ENCODE measurements around the gene LAMB3. TPM values are rescaled to one million over a fixed set of nuclear protein-coding genes. Genes with fewer than 3 reads are reported as not detected.

LAMB3 gene
- total and polyA plus RNA-seq, 7 experiments from 2014 or later: 0.11 to 5.7 (median 0.62) TPM

GRCh38 chr1:209648931-209649776, 3.1 kb downstream of the LAMB3 start:
- Mint-ChIP-seq H3K4me3 (peak overlapping the region in 1 of 10 donors; percentile 19), H3K27ac (peak overlapping the region in 3 of 9 donors; percentile 25 to 68 (median 30)), H3K9me3 (no peaks in the 10 kb centered on the region), H3K4me1 (peaks cover 11 to 66% (median 16%) of the 10 kb centered on the region in 7 donors), H3K27me3 (no peaks in the 10 kb centered on the region), H3K36me3 (peaks cover 0 to 4% (median 0%) of the 10 kb centered on the region in 5 donors)
- ChIA-PET POLR2A (no interaction called here), CTCF (interaction anchor here (1.1 kb wide), 1 partner anchor 79 kb away, joined by 3 read pairs; no protein-coding TSS in a partner anchor)
- intact Hi-C loops (cut with micrococcal nuclease): no loop called here
- no peak overlapping the region for H3K27ac ChIP-seq (ENCODE audit: low read depth, low read length)
- no peaks in the 10 kb centered on the region for H3K36me3 ChIP-seq (ENCODE audit: control insufficient read depth in 2 of 3, insufficient read depth in 3 of 3, low read length in 3 of 3)
- H3K27me3 ChIP-seq (ENCODE audit: control insufficient read depth in 2 of 2, insufficient read depth in 2 of 2, low read length in 2 of 2): no peaks in the 10 kb centered on the region
- no peaks in the 10 kb centered on the region for H3K9me3 ChIP-seq (ENCODE audit: control insufficient read depth in 2 of 3, low read length in 3 of 3)
- ATAC-seq: peak; percentile 74
- DNase-seq: no peak
- H3K4me1 ChIP-seq (ENCODE audit: control insufficient read depth in 2 of 2, insufficient read depth in 2 of 2, low read length in 2 of 2): no peaks in the 10 kb centered on the region
- H3K4me3 ChIP-seq (ENCODE audit: low read length): no peak overlapping the region

GRCh38 chr1:209648346-209648745, 3.9 kb downstream of the LAMB3 start:
- Mint-ChIP-seq H3K4me1 (peaks cover 11 to 58% (median 16%) of the 10 kb centered on the region in 7 donors), H3K27ac (peak overlapping the region in 2 of 9 donors; percentile 25 to 87), H3K9me3 (no peaks in the 10 kb centered on the region), H3K4me3 (no peak overlapping the region), H3K36me3 (peaks cover 0 to 4% (median 0%) of the 10 kb centered on the region in 5 donors), H3K27me3 (no peaks in the 10 kb centered on the region)
- intact Hi-C loops (cut with micrococcal nuclease): no loop called here
- ChIA-PET POLR2A (no interaction called here), CTCF (no interaction called here)
- no peaks in the 10 kb centered on the region for H3K4me1 ChIP-seq (ENCODE audit: control insufficient read depth in 2 of 2, insufficient read depth in 2 of 2, low read length in 2 of 2)
- H3K27me3 ChIP-seq (ENCODE audit: control insufficient read depth in 2 of 2, insufficient read depth in 2 of 2, low read length in 2 of 2): no peaks in the 10 kb centered on the region
- no peak for ATAC-seq
- DNase-seq: no peak
- no peak overlapping the region for H3K27ac ChIP-seq (ENCODE audit: low read depth, low read length)
- H3K4me3 ChIP-seq (ENCODE audit: low read length): no peak overlapping the region
- no peaks in the 10 kb centered on the region for H3K9me3 ChIP-seq (ENCODE audit: control insufficient read depth in 2 of 3, low read length in 3 of 3)
- no peaks in the 10 kb centered on the region for H3K36me3 ChIP-seq (ENCODE audit: control insufficient read depth in 2 of 3, insufficient read depth in 3 of 3, low read length in 3 of 3)

GRCh38 chr1:209647156-209647555, 5.1 kb downstream of the LAMB3 start:
- no peaks in the 10 kb centered on the region for H3K36me3 ChIP-seq (ENCODE audit: control insufficient read depth in 2 of 3, insufficient read depth in 3 of 3, low read length in 3 of 3)
- H3K4me1 ChIP-seq (ENCODE audit: control insufficient read depth in 2 of 2, insufficient read depth in 2 of 2, low read length in 2 of 2): no peaks in the 10 kb centered on the region
- POLR2A ChIA-PET: no interaction called here

GRCh38 chr1:209646558-209646957, 5.7 kb downstream of the LAMB3 start:
- H3K36me3 ChIP-seq (ENCODE audit: control insufficient read depth in 2 of 3, insufficient read depth in 3 of 3, low read length in 3 of 3): no peaks in the 10 kb centered on the region
- H3K9me3 ChIP-seq (ENCODE audit: control insufficient read depth in 2 of 3, low read length in 3 of 3): no peaks in the 10 kb centered on the region
- no peak for DNase-seq
- no peak overlapping the region for H3K27ac ChIP-seq (ENCODE audit: low read depth, low read length)
- H3K9me3 Mint-ChIP-seq: no peaks in the 10 kb centered on the region
- H3K27me3 Mint-ChIP-seq: no peaks in the 10 kb centered on the region
- ATAC-seq: no peak
- H3K4me1 Mint-ChIP-seq: peaks cover 6 to 43% (median 10%) of the 10 kb centered on the region in 7 donors
- H3K27me3 ChIP-seq (ENCODE audit: control insufficient read depth in 2 of 2, insufficient read depth in 2 of 2, low read length in 2 of 2): no peaks in the 10 kb centered on the region
- H3K36me3 Mint-ChIP-seq: peaks cover 0 to 4% (median 0%) of the 10 kb centered on the region in 5 donors
- intact Hi-C loops (cut with micrococcal nuclease): no loop called here
- CTCF ChIA-PET: interaction anchor here (1.2 to 1.3 kb wide), 2 partner anchors 46 to 52 kb away, joined by 3 to 5 read pairs; no protein-coding TSS in a partner anchor
- H3K27ac Mint-ChIP-seq: peak overlapping the region in 1 of 9 donors; percentile 20
- H3K4me3 ChIP-seq (ENCODE audit: low read length): no peak overlapping the region
- POLR2A ChIA-PET: no interaction called here
- H3K4me3 Mint-ChIP-seq: no peak overlapping the region
- no peaks in the 10 kb centered on the region for H3K4me1 ChIP-seq (ENCODE audit: control insufficient read depth in 2 of 2, insufficient read depth in 2 of 2, low read length in 2 of 2)

More at GRCh38 chr1:209647156-209647555, 5.1 kb downstream of the LAMB3 start:
- Histone ChIP-seq H3K4me3 (ENCODE audit: low read length) (no peak overlapping the region), H3K27ac (ENCODE audit: low read depth, low read length) (no peak overlapping the region), H3K27me3 (ENCODE audit: control insufficient read depth in 2 of 2, insufficient read depth in 2 of 2, low read length in 2 of 2) (no peaks in the 10 kb centered on the region), H3K9me3 (ENCODE audit: control insufficient read depth in 2 of 3, low read length in 3 of 3) (no peaks in the 10 kb centered on the region)
- no peak for ATAC-seq
- H3K9me3 Mint-ChIP-seq: no peaks in the 10 kb centered on the region
- DNase-seq: no peak
- peak overlapping the region in 1 of 9 donors; percentile 34 for H3K27ac Mint-ChIP-seq
- intact Hi-C loops (cut with micrococcal nuclease): no loop called here
- H3K27me3 Mint-ChIP-seq: no peaks in the 10 kb centered on the region
- peaks cover 0 to 4% (median 0%) of the 10 kb centered on the region in 5 donors for H3K36me3 Mint-ChIP-seq
- peaks cover 6 to 47% (median 11%) of the 10 kb centered on the region in 7 donors for H3K4me1 Mint-ChIP-seq
- CTCF ChIA-PET: interaction anchor here (1.2 kb wide), 1 partner anchor 45 kb away, joined by 5 read pairs; no protein-coding TSS in a partner anchor
- H3K4me3 Mint-ChIP-seq: no peak overlapping the region

- intact Hi-C loops (cut with micrococcal nuclease): no loop called here
- no peak for DNase-seq
Measured at GRCh38 chr1:209645574-209646452, 6.4 kb downstream of the LAMB3 start.

GRCh38 chr1:209643285-209644020, 8.8 kb downstream of the LAMB3 start:
- no peaks in the 10 kb centered on the region for H3K4me1 ChIP-seq (ENCODE audit: control insufficient read depth in 2 of 2, insufficient read depth in 2 of 2, low read length in 2 of 2)
- ATAC-seq: no peak
- no peaks in the 10 kb centered on the region for H3K9me3 ChIP-seq (ENCODE audit: control insufficient read depth in 2 of 3, low read length in 3 of 3)
- POLR2A ChIA-PET: interaction anchor here (0.5 kb wide), 1 partner anchor 104 kb away, joined by 4 read pairs; no protein-coding TSS in a partner anchor
- intact Hi-C loops (cut with micrococcal nuclease): no loop called here
- CTCF ChIA-PET: interaction anchor here (1.1 to 1.5 kb wide), 2 partner anchors 9 to 50 kb away, joined by 3 to 4 read pairs; partner anchors contain the start of gene LAMB3
- H3K4me3 ChIP-seq (ENCODE audit: low read length): no peak overlapping the region
- H3K4me1 Mint-ChIP-seq: peaks cover 0 to 15% (median 2%) of the 10 kb centered on the region in 7 donors
- H3K4me3 Mint-ChIP-seq: no peak overlapping the region
- no peaks in the 10 kb centered on the region for H3K36me3 ChIP-seq (ENCODE audit: control insufficient read depth in 2 of 3, insufficient read depth in 3 of 3, low read length in 3 of 3)
- H3K27me3 Mint-ChIP-seq: no peaks in the 10 kb centered on the region
- DNase-seq: no peak
- H3K36me3 Mint-ChIP-seq: no peaks in the 10 kb centered on the region
- no peaks in the 10 kb centered on the region for H3K9me3 Mint-ChIP-seq
- H3K27ac ChIP-seq (ENCODE audit: low read depth, low read length): no peak overlapping the region
- no peaks in the 10 kb centered on the region for H3K27me3 ChIP-seq (ENCODE audit: control insufficient read depth in 2 of 2, insufficient read depth in 2 of 2, low read length in 2 of 2)
- peak overlapping the region in 2 of 9 donors; percentile 2 to 19 for H3K27ac Mint-ChIP-seq

More at GRCh38 chr1:209645574-209646452, 6.4 kb downstream of the LAMB3 start:
- Histone ChIP-seq H3K4me1 (ENCODE audit: control insufficient read depth in 2 of 2, insufficient read depth in 2 of 2, low read length in 2 of 2) (no peaks in the 10 kb centered on the region), H3K4me3 (ENCODE audit: low read length) (no peak overlapping the region), H3K9me3 (ENCODE audit: control insufficient read depth in 2 of 3, low read length in 3 of 3) (no peaks in the 10 kb centered on the region), H3K36me3 (ENCODE audit: control insufficient read depth in 2 of 3, insufficient read depth in 3 of 3, low read length in 3 of 3) (no peaks in the 10 kb centered on the region), H3K27me3 (ENCODE audit: control insufficient read depth in 2 of 2, insufficient read depth in 2 of 2, low read length in 2 of 2) (no peaks in the 10 kb centered on the region), H3K27ac (ENCODE audit: low read depth, low read length) (no peak overlapping the region)
- H3K27ac Mint-ChIP-seq: no peak overlapping the region
- CTCF ChIA-PET: interaction anchor here (1.2 to 1.3 kb wide), 2 partner anchors 47 to 53 kb away, joined by 3 to 5 read pairs; no protein-coding TSS in a partner anchor
- POLR2A ChIA-PET: no interaction called here
- H3K36me3 Mint-ChIP-seq: peaks cover 0 to 2% (median 0%) of the 10 kb centered on the region in 5 donors
- H3K4me3 Mint-ChIP-seq: no peak overlapping the region
- ATAC-seq: no peak
- peaks cover 6 to 36% (median 7%) of the 10 kb centered on the region in 7 donors for H3K4me1 Mint-ChIP-seq
- no peaks in the 10 kb centered on the region for H3K9me3 Mint-ChIP-seq
- no peaks in the 10 kb centered on the region for H3K27me3 Mint-ChIP-seq

All from naive thymus-derived CD4-positive, alpha-beta T cell (primary cell).